ENCODE results near the gene PTPRF. TPM values are rescaled to one million over a fixed set of nuclear protein-coding genes. Genes with fewer than 3 reads are reported as not detected.

The PTPRF gene
- total RNA-seq, 1 donor from 2014 or later: 2.9 TPM

GRCh38 chr1:43653339-43653738 is 122.7 kb downstream of the PTPRF start:
- peaks cover 53% of the 10 kb centered on the region for H3K36me3 ChIP-seq
- intact Hi-C loops (cut with micrococcal nuclease): no loop called here
- no peak for TF ChIP-seq CTCF (IDR thresholded peaks at IDR 0.05; ENCODE audit: borderline replicate concordance)

GRCh38 chr1:43653893-43654292 is 123.2 kb downstream of the PTPRF start:
- H3K9me3 ChIP-seq (replicated peaks): no peaks in the 10 kb centered on the region
- peaks cover 25% of the 10 kb centered on the region for H3K4me1 ChIP-seq
- DNase-seq: no peak
- no peak overlapping the region for H3K27ac ChIP-seq (replicated peaks)
- no peak for TF ChIP-seq CTCF (IDR thresholded peaks at IDR 0.05; ENCODE audit: borderline replicate concordance)
- no peak overlapping the region for H3K4me3 ChIP-seq
- H3K27me3 ChIP-seq (ENCODE audit: low read depth): no peaks in the 10 kb centered on the region
- intact Hi-C loops (cut with micrococcal nuclease): no loop called here
- peaks cover 58% of the 10 kb centered on the region for H3K36me3 ChIP-seq

More at GRCh38 chr1:43653339-43653738, 122.7 kb downstream of the PTPRF start:
- H3K4me3 ChIP-seq: no peak overlapping the region
- H3K27me3 ChIP-seq (ENCODE audit: low read depth): no peaks in the 10 kb centered on the region
- no peaks in the 10 kb centered on the region for H3K9me3 ChIP-seq (replicated peaks)
- no peak for DNase-seq
- no peak overlapping the region for H3K27ac ChIP-seq (replicated peaks)
- H3K4me1 ChIP-seq: peaks cover 25% of the 10 kb centered on the region

GRCh38 chr1:43655953-43656352 is 125.3 kb downstream of the PTPRF start:
- H3K36me3 ChIP-seq: peaks cover 79% of the 10 kb centered on the region

GRCh38 chr1:43659212-43660166 is 128.8 kb downstream of the PTPRF start:
- Histone ChIP-seq H3K4me3 (no peak overlapping the region), H3K36me3 (peaks cover 98% of the 10 kb centered on the region), H3K27me3 (ENCODE audit: low read depth) (no peaks in the 10 kb centered on the region), H3K4me1 (no peaks in the 10 kb centered on the region), H3K27ac (replicated peaks) (no peak overlapping the region), H3K9me3 (replicated peaks) (no peaks in the 10 kb centered on the region)
- no peak for DNase-seq
- intact Hi-C loops (cut with micrococcal nuclease): no loop called here
- TF ChIP-seq CTCF (IDR thresholded peaks at IDR 0.05; ENCODE audit: borderline replicate concordance): no peak

More at GRCh38 chr1:43655953-43656352, 125.3 kb downstream of the PTPRF start:
- DNase-seq: no peak
- Histone ChIP-seq H3K27me3 (ENCODE audit: low read depth) (no peaks in the 10 kb centered on the region), H3K27ac (replicated peaks) (no peak overlapping the region), H3K4me1 (peaks cover 15% of the 10 kb centered on the region), H3K4me3 (no peak overlapping the region), H3K9me3 (replicated peaks) (no peaks in the 10 kb centered on the region)
- TF ChIP-seq CTCF (IDR thresholded peaks at IDR 0.05; ENCODE audit: borderline replicate concordance): no peak
- intact Hi-C loops (cut with micrococcal nuclease): no loop called here

- no peak for DNase-seq
Observed at GRCh38 chr1:43660355-43660754, 129.7 kb downstream of the PTPRF start.

More at GRCh38 chr1:43660355-43660754, 129.7 kb downstream of the PTPRF start:
- H3K27me3 ChIP-seq (ENCODE audit: low read depth): no peaks in the 10 kb centered on the region
- H3K9me3 ChIP-seq (replicated peaks): no peaks in the 10 kb centered on the region
- intact Hi-C loops (cut with micrococcal nuclease): no loop called here
- H3K4me3 ChIP-seq: no peak overlapping the region
- no peak for TF ChIP-seq CTCF (IDR thresholded peaks at IDR 0.05; ENCODE audit: borderline replicate concordance)
- H3K36me3 ChIP-seq: peaks cover 100% of the 10 kb centered on the region
- no peaks in the 10 kb centered on the region for H3K4me1 ChIP-seq
- H3K27ac ChIP-seq (replicated peaks): no peak overlapping the region
